ENCODE measurements around the gene IL19. TPM values are rescaled to one million over a fixed set of nuclear protein-coding genes. Genes with fewer than 3 reads are reported as not detected.
"Not testable (repeated sequence)": the region's sequence is repeated elsewhere in the genome, so short reads cannot be mapped to it uniquely, and the experiment has no call there.

The IL19 gene
- total and polyA plus RNA-seq, 2 donors, result not detected

DNA sequence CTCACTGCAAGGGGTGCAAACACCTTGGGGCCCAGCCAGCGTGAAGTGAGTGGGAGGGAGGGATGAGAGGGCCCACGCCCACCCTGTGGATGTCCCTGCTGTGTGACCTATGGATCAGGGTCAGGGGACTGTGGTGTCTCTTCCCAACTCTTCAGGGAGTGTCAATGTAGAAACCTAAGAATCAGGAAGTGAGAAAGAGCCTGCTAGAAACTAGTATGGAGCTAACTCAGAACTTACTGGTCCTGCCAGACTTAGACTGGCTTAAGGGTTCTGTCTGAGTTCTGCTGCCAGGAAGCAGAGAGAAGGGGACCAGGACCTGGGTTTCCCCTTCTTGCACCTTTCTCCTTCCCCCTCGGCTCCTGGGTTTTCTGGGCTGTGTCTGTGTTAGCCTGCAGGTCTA is 3.5 kb downstream of the IL19 start:
- no peak for DNase-seq (ENCODE audit: extremely low spot score)
- Histone ChIP-seq H3K36me3 (ENCODE audit: insufficient read depth) (no peaks in the 10 kb centered on the region), H3K4me1 (ENCODE audit: insufficient read depth) (no peaks in the 10 kb centered on the region), H3K4me3 (ENCODE audit: low read depth, low read length) (no peak overlapping the region), H3K27ac (ENCODE audit: low read depth) (no peak overlapping the region)
- 70% methylated on average over 3 of the region's 3 CpGs for whole genome bisulfite sequencing

DNA sequence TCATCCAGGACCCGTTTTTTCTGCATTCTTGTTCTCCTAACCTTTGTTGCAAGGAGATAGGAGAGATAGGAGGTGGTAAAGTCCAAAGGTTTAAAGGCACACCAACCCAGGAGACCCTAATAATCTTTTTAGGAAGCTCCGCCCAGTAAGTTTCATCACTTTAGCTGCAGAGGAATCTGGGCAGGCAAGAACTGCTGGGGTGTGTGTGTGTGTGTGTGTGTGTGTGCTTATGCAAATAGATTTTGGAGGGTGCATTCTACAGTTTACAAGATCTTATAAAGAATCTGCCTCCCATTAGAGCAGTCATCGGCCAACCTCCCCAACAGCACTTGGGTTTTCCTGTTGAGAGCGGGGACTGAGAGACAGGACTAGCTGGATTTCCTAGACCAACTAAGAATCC is 5.7 kb downstream of the IL19 start:
- Histone ChIP-seq H3K4me3 (ENCODE audit: low read depth, low read length) (no peak overlapping the region), H3K4me1 (ENCODE audit: insufficient read depth) (no peaks in the 10 kb centered on the region), H3K27ac (ENCODE audit: low read depth) (no peak overlapping the region), H3K36me3 (ENCODE audit: insufficient read depth) (no peaks in the 10 kb centered on the region)
- DNase-seq (ENCODE audit: extremely low spot score), result peak; percentile 64
- WGBS, result 69% methylated on average over 4 of the region's 4 CpGs

DNA sequence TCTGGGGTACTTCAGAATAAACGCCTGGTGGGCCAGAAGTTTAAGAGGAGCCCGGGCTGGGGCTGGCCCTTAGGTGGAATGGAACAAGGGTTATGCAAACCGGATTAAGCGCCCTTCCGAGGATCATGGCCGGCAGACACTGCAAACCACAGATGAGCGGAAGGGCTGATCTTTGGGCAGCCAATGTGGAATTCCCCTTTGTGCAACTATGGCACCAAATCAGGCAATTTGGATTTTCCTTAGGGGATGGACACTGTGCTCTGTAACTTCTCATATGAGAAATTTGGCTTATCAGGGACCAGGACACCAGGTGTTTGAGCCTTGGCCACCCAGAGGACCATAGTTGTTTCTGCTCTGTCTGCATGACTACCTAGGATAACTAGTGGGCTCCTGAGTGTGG is 7.5 kb downstream of the IL19 start:
- no peaks in the 10 kb centered on the region for H3K36me3 ChIP-seq (ENCODE audit: insufficient read depth)
- H3K4me3 ChIP-seq (ENCODE audit: low read depth, low read length), result no peak overlapping the region
- WGBS, result 87% methylated on average over 7 of the region's 7 CpGs
- H3K27ac ChIP-seq (ENCODE audit: low read depth), result no peak overlapping the region
- no peak for DNase-seq (ENCODE audit: extremely low spot score)
- H3K4me1 ChIP-seq (ENCODE audit: insufficient read depth), result no peaks in the 10 kb centered on the region

GRCh38 chr1:206778911-206779310 is 8.3 kb downstream of the IL19 start:
- H3K27ac ChIP-seq (ENCODE audit: low read depth); H3K4me3 ChIP-seq (ENCODE audit: low read depth, low read length); DNase-seq (ENCODE audit: extremely low spot score); H3K36me3 ChIP-seq (ENCODE audit: insufficient read depth); H3K4me1 ChIP-seq (ENCODE audit: insufficient read depth): not testable (repeated sequence)
- 60% methylated on average over 6 of the region's 6 CpGs for WGBS

GRCh38 chr1:206779638-206780037 is 9.1 kb downstream of the IL19 start:
- H3K27ac ChIP-seq (ENCODE audit: low read depth), result no peak overlapping the region
- no peak for DNase-seq (ENCODE audit: extremely low spot score)
- no peaks in the 10 kb centered on the region for H3K36me3 ChIP-seq (ENCODE audit: insufficient read depth)
- no peak overlapping the region for H3K4me3 ChIP-seq (ENCODE audit: low read depth, low read length)
- WGBS, result 60% methylated on average over 2 of the region's 2 CpGs
- no peaks in the 10 kb centered on the region for H3K4me1 ChIP-seq (ENCODE audit: insufficient read depth)

GRCh38 chr1:206782448-206782847 is 11.9 kb downstream of the IL19 start:
- Histone ChIP-seq H3K36me3 (ENCODE audit: insufficient read depth) (no peaks in the 10 kb centered on the region), H3K4me1 (ENCODE audit: insufficient read depth) (no peaks in the 10 kb centered on the region), H3K27ac (ENCODE audit: low read depth) (no peak overlapping the region), H3K4me3 (ENCODE audit: low read depth, low read length) (no peak overlapping the region)
- 83% methylated on average over 2 of the region's 2 CpGs for WGBS
- DNase-seq (ENCODE audit: extremely low spot score), result no peak

DNA sequence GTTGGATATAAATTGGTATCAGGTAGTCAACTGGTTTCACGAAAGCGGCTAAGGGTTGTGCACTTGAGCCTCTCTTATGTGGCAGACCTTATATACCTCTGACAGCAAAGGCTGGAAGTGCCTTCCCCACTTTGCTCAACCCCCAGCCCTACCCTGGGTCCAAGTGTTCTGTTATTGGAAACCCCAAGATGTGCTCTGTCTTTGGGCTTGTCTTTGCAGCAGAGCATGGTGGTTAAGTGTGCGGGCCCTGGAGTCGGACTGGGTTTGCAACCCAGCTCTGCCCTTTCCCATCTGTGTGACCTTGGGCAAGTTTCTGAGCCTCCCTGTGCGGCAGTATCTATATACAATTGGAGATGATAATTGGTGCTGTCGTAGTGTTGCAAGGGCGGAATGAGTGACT is 12.9 kb downstream of the IL19 start:
- WGBS, result 92% methylated on average over 7 of the region's 7 CpGs
- Histone ChIP-seq H3K36me3 (ENCODE audit: insufficient read depth) (no peaks in the 10 kb centered on the region), H3K4me1 (ENCODE audit: insufficient read depth) (no peaks in the 10 kb centered on the region), H3K4me3 (ENCODE audit: low read depth, low read length) (no peak overlapping the region), H3K27ac (ENCODE audit: low read depth) (no peak overlapping the region)
- no peak for DNase-seq (ENCODE audit: extremely low spot score)

DNA sequence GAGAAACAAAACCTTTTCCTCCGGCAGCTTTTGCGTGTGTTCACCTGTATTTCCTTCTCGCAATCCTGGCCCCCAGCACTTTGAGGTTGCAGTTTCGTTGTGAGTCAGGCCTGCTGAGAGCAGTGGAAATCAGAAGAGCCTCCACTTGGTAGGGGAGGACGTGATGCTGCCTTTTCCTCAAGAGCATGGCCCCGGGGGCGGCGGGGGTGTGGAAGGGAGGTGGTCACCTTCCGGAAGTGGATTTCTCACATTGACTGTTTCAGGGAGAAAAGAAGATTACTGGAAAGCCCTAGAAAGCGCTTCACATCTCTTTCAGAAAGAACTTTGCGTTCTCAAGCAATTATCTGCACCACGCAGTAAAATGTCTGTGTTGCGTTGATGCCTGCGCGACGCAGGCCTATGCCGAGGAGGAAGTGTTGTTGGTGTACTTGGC is 13.9 kb downstream of the IL19 start:
- DNase-seq (ENCODE audit: extremely low spot score), result no peak
- Histone ChIP-seq H3K4me1 (ENCODE audit: insufficient read depth) (no peaks in the 10 kb centered on the region), H3K27ac (ENCODE audit: low read depth) (no peak overlapping the region), H3K36me3 (ENCODE audit: insufficient read depth) (no peaks in the 10 kb centered on the region), H3K4me3 (ENCODE audit: low read depth, low read length) (no peak overlapping the region)
- 88% methylated on average over 17 of the region's 17 CpGs for WGBS

DNA sequence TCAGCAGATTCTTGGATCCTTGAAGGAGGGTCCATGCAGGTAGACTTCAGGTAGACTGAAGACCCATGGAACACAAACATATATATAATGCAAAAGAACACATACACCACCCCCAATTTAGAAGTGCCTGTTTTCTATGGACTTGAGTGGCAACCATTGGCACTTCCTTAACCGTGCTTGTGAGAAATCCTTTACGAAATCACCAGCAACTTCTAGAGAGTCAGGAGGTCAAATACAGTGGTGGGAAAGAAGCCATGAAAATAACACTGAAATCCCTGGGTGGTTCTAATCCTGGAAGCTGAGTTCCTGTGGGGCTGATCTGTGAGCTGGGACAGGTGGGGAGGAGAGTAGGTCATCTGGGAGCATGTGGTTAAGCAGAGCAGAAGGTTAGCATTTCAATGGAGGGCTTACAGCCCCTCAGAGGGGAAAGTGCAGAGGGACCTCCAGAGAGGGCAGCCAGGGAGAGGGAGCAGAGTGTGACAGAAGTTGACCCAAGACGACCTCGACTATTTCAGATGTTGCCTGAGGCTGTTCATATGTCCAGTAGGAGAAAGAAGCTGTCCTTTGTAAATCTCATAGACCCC is 14.7 kb downstream of the IL19 start:
- H3K4me1 ChIP-seq (ENCODE audit: insufficient read depth), result no peaks in the 10 kb centered on the region
- H3K4me3 ChIP-seq (ENCODE audit: low read depth, low read length), result no peak overlapping the region
- 80% methylated on average over 4 of the region's 4 CpGs for WGBS
- H3K27ac ChIP-seq (ENCODE audit: low read depth), result no peak overlapping the region
- no peaks in the 10 kb centered on the region for H3K36me3 ChIP-seq (ENCODE audit: insufficient read depth)
- DNase-seq (ENCODE audit: extremely low spot score), result no peak

DNA sequence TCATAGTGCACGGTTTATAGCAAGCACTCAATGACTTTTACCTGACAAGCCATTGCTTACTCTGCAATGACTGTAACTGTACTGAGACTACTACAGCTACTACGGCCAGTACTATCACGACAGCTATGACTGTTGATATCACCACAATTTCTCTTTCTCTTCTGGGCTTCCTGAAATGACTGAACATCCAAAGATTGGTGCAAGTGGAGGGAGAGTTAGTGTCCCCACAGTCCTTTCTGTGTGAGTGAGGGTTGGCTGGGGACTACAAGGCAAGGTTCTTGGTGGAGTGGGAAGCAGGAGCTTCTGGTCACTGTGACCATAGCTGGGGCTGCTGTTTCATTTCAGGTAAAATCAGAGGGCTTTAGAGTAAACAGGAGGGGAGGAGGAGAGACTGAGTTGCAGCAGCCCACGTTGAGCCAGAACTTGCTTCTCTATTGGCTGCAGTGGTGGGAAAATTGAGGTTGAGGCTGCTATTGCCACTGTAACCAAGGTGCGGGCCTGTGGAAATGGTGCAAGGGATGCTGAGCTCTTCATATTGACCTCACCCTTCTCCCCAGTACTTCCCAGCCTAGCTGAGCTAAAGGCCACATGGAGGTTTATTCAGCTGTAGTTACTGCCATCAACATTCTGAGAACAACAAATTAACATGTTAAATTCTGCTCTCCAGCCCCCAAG is 15.8 kb downstream of the IL19 start:
- WGBS, result 84% methylated on average over 5 of the region's 5 CpGs
- Histone ChIP-seq H3K27ac (ENCODE audit: low read depth) (no peak overlapping the region), H3K4me1 (ENCODE audit: insufficient read depth) (no peaks in the 10 kb centered on the region), H3K36me3 (ENCODE audit: insufficient read depth) (no peaks in the 10 kb centered on the region), H3K4me3 (ENCODE audit: low read depth, low read length) (no peak overlapping the region)
- DNase-seq (ENCODE audit: extremely low spot score), result no peak

DNA sequence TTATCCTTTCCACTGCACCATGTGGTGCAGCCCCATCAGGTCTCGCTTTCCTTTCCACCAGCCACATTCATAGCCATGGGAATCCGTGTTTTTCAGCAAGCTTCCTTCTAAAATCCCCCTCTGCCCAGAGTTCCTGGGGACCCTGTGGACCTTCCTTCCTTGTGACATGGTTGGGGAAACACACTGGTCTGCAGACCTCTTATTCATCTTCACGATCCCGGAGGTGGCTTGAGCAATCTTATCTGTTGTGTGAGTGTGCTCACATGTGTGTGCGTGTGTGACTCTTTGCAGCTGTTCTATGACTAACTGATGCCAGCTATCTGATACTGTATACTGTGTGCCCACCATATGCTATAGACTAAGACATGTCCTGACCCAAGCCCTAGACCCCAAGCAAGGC is 17.3 kb downstream of the IL19 start:
- 74% methylated on average over 5 of the region's 5 CpGs for WGBS
- DNase-seq (ENCODE audit: extremely low spot score), result no peak
- Histone ChIP-seq H3K36me3 (ENCODE audit: insufficient read depth) (no peaks in the 10 kb centered on the region), H3K4me3 (ENCODE audit: low read depth, low read length) (no peak overlapping the region), H3K27ac (ENCODE audit: low read depth) (no peak overlapping the region), H3K4me1 (ENCODE audit: insufficient read depth) (no peaks in the 10 kb centered on the region)

DNA sequence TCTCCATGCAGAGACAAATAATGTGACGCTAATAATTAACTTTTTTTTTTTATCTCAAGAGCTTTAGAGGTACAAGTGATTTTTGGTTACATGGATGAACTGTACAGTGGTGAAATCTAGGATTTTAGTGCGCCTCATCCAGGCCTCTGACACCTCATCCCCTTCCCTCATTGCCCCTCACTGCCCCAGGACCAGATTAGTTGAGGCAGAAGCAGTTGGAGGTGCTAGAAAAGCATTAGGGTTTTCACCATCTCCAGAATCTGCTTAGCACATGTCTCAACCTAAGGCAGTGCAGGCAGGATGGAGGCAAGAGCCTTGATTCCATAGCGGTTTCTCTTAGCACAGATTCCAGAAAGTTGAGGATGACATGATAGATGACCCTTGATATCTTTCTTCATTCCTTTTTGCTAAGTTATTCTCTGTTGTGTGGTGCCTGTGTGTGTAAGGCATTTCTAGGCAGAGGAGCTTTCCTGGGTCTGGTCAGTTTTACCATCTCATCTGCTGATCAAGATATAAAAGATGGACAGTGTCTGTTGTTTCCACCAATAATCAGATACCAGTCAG is 18.0 kb downstream of the IL19 start:
- DNase-seq (ENCODE audit: extremely low spot score), result no peak
- Histone ChIP-seq H3K36me3 (ENCODE audit: insufficient read depth) (no peaks in the 10 kb centered on the region), H3K4me3 (ENCODE audit: low read depth, low read length) (no peak overlapping the region), H3K4me1 (ENCODE audit: insufficient read depth) (no peaks in the 10 kb centered on the region), H3K27ac (ENCODE audit: low read depth) (no peak overlapping the region)
- WGBS, result 91% methylated on average over 3 of the region's 3 CpGs

GRCh38 chr1:206790502-206791250 is 20.1 kb downstream of the IL19 start:
- no peaks in the 10 kb centered on the region for H3K36me3 ChIP-seq (ENCODE audit: insufficient read depth)

More at GRCh38 chr1:206790502-206791250, 20.1 kb downstream of the IL19 start:
- no peak for DNase-seq (ENCODE audit: extremely low spot score)
- no peaks in the 10 kb centered on the region for H3K4me1 ChIP-seq (ENCODE audit: insufficient read depth)
- no peak overlapping the region for H3K4me3 ChIP-seq (ENCODE audit: low read depth, low read length)
- 75% methylated on average over 11 of the region's 11 CpGs for WGBS
- H3K27ac ChIP-seq (ENCODE audit: low read depth), result no peak overlapping the region

Measured in urinary bladder (tissue), 4 donors.